Epithelial cell of proximal tubule (primary cell): ENCODE results near the gene BAX. TPM values are rescaled to one million over a fixed set of nuclear protein-coding genes. Genes with fewer than 3 reads are reported as not detected.
"Not testable (repeated sequence)": the region's sequence is repeated elsewhere in the genome, so short reads cannot be mapped to it uniquely, and the experiment has no call there.

Experiments
- DNase-seq: peaks from one replicate; pipeline ENCODE4 v3.0.0-alpha.2; 2011; ENCODE audit warnings: low read depth
- H3K4me3 ChIP-seq: 2 replicates; pipeline ENCODE4 v1.5.1; 2011; ENCODE audit warnings: low read depth, mild to moderate bottlenecking, low read length
- CTCF ChIP-seq: conservative IDR thresholded peaks from 2 replicates; pipeline ENCODE4 v1.5.1; 2012; ENCODE audit warnings: low read depth, mild to moderate bottlenecking, low read length
- total RNA-seq: library from RNA; depleted of rRNA; stranded (reverse); fragments of >200 nt; gene quantifications from 2 replicates; pipeline ENCODE4 v1.2.3, GENCODE V29; 2015

BAX gene
- 173 and 179 TPM in 2 replicates for total RNA-seq

GRCh38 chr19:48954595-48955307 lies at the start of gene BAX:
Gene BAX (plus strand): TSS chr19:48954875. CDS start chr19:48954929, 54 bp downstream.
- no peak for TF ChIP-seq CTCF
- peak within 1 kb of the TSS; percentile 99 for H3K4me3 ChIP-seq
- no peak for DNase-seq

DNA sequence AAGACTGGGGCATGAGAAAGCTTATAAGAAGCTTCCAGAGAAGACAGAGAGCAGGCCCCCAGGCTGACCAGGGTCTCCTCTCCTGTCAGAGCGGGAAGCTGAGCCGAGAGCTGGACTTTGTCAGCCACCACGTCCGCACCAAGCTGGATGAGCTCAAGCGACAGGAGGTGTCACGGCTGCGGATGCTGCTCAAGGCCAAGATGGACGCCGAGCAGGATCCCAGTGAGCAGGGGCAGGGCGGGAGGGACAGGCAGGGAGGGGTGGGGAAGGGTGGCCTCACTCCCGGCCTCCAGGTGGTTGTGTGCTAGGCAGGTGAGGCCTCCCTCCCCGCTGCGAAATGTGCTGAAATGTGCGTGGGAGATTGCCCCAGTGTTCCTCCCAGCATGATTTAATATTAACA lies 49.0 kb upstream of the BAX start:
- no peak overlapping the region for H3K4me3 ChIP-seq
- no peak for DNase-seq
- TF ChIP-seq CTCF: no peak

GRCh38 chr19:48906324-48906723 lies 48.4 kb upstream of the BAX start:
- TF ChIP-seq CTCF: no peak
- H3K4me3 ChIP-seq: no peak overlapping the region
- DNase-seq: no peak

DNA sequence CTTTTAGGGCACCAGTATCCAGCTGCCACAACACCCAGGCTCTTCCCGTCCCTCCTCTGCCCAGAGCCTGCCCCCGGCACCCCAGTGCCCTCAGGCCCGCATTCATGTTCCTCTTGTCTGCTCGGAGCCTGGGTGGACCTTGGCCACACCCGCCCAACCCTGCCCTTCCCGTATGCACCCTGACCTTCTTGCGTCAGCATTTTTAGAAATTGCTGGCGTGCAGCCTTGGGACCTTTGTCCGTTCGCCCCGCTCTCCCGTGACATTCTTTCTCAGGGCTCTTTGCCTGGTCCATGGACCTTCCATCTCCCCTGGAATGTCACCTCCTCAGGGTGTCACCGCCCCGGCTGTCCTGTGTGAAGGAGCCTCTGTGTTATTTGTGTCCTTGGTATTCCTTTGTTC lies 47.0 kb upstream of the BAX start:
- no peak for TF ChIP-seq CTCF
- no peak overlapping the region for H3K4me3 ChIP-seq
- DNase-seq: no peak

DNA sequence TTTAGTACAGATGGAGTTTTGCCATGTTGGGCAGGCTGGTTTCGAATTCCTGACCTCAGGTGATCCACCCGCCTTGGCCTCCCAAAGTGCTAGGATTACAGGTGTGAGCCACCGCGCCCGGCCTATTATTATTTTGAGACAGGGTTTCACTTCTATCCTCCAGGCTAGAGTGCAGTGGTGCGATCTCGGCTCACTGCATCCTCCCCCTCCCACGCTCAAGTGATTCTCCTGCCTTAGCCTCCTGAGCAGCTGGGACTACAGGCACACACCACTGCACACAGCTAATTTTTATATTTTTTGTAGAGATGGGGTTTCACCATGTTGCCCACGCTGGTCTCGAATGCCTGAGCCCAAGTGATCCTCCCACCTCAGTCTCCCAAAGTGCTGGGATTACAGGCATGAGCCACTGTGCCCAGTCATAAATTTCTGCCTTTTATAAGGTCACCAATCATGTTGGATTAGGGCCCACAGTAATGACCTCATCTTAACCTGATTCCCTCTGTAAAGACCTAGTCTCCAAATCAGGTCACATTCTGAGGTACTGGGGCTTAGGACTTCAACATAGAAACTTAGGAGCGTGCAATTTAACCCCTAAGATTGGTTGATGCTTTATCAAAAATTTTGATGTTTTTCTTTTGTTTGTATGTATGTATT lies 45.1 kb upstream of the BAX start:
- H3K4me3 ChIP-seq, DNase-seq: not testable (repeated sequence)

- no peak for DNase-seq
- TF ChIP-seq CTCF: no peak
- no peak overlapping the region for H3K4me3 ChIP-seq
Observed at GRCh38 chr19:48910803-48911202, 43.9 kb upstream of the BAX start.

- TF ChIP-seq CTCF: no peak
- DNase-seq: no peak
- H3K4me3 ChIP-seq: no peak overlapping the region
Observed at GRCh38 chr19:48913114-48913889, 41.4 kb upstream of the BAX start.
